HG02588 (cell line): ENCODE results near the gene NAA80.

Experiments used
- ATAC-seq: cut with Tn5 transposase; IDR thresholded peaks from one replicate; pipeline ENCODE4 v1.9.1; 2021; ENCODE audit warnings: mild to moderate bottlenecking, moderate library complexity; ENCODE audit not compliant: unreplicated experiment

The NAA80 gene

GRCh38 chr3:50330330-50330729 is 31.1 kb upstream of the NAA80 start:
- no peak for ATAC-seq

- peak; percentile 79 for ATAC-seq
Measured at GRCh38 chr3:50327943-50328691, 28.9 kb upstream of the NAA80 start, which contains the start of gene TUSC2. TSS of gene TUSC2 (minus strand) at chr3:50328223. CDS start at chr3:50328099, 124 bp downstream.

DNA sequence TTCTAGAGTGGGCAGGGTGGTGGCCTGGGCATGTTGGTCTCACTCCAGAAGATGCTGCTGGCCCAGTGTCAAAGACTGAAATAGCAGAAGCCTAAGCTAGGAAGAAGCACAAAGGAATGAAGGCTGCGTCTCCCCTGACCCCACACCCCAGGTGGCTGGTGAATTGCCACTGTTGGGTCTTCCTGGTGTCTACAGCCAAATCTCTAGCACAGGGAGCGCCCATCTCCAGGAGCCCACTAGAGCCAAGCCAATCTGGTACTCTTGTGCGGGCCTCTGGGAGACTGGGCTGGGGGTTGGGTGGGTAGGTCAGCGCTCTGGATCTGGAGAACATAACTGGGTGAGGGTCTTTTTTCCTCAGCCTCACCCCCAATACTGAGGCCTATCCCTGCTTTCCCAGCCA is 27.9 kb upstream of the NAA80 start:
- no peak for ATAC-seq

DNA sequence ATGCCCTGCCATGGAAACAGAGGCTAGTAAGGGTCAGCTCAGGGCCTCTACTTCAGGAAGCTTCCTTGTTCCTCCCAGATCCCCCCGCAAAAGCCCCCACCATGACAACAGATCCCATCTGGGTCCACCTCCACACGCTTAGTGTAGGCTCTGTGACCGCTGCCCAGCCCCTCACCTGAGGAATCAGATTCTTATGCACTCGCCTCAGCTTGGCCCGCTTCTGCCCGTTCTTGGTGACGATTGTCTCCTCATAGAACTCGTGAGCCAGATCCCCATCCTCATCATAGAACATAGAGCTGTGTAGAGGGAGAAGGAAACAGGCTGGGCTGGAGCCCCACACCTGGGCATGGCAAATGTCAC is 27.0 kb upstream of the NAA80 start:
- no peak for ATAC-seq

- no peak for ATAC-seq
Measured at GRCh38 chr3:50325497-50326181, 26.4 kb upstream of the NAA80 start.

DNA sequence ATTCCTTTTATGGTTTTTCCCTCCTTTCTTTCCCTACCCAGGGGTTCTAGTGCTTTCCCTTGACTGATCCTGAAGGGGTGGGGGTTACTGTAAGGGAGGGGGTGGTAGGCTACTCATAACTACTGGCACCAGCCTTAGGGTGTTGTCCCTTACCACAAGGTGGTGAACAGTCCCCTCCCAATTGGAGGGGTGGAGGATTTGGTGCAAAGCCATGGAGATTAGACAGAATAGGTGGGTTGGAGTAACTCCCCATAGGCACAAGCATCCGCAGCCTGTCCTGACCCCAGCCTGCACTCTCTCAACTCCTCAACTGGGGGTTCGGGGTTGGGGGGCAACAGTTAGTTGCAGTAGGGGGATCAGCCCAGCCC is 25.9 kb upstream of the NAA80 start:
- no peak for ATAC-seq

DNA sequence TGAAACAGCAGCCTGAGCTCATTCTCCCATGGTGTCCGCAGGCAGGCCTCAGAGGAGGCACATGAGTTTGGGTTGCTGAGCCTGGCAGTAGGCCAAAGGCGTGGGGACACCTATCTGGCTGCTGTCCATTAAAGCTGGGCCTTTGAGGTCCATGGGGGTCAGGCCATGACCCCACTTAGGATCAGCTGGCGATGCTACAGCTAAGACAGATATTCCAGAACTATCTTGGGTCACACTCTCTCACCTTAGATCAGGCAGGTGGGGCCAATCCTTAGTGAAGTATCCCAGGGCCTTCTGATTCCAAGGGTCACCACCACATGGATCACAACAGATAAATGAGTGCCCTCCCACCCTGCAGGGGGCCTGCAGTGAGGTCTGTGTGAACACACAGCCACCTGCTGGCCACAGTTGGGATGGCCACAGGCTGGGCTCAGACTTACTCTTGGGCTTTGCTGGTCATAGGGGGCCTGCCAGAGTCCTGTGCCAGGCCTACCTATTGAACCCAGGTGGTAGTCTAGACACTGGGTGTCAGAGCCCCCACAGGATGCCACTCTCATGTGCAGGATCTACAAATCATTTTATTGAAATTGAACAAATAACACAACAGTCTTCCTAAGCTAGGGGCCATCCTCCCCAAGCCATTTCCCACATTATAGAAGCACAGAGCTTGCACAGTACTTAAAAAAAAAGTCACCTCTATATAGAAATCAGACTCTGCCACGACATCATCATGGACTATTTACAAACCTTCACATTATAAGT is 25.3 kb upstream of the NAA80 start:
- no peak for ATAC-seq

DNA sequence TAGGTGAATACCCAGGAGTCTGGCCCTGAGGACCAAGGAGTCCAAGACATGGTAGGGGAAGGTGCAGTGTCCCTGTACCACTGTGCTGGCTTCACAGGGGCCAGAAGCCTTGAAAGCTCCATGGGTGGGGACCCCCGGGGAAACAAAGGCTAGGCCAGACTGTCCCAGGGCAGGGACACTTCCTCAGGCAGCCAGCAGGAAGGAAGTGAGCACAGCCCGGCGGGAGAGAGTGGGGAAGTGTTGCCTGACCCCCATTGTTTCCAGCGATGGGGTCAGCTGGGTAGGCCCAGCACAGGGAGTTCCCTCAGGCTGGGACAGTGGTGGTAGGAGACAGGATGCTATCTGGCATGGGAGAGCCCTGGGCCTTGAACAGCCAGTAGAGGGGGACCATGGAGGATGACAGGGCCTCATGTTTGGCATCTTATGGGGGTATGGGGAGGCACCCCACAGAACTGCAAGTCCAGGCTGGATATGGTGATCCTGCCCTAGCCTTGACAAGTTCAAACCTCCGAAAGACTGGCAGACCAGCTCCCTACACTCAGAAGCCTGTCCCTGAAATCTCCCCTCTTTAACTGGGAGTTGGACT is 24.5 kb upstream of the NAA80 start:
- ATAC-seq, result no peak

- ATAC-seq, result no peak
Measured at GRCh38 chr3:50323092-50323600, 23.9 kb upstream of the NAA80 start.

GRCh38 chr3:50322386-50323091 is 23.3 kb upstream of the NAA80 start, which contains the start of gene HYAL2:
TSS of gene HYAL2 (minus strand) at chr3:50322745. CDS start at chr3:50320489, 2,256 bp downstream.
- ATAC-seq, result no peak

DNA sequence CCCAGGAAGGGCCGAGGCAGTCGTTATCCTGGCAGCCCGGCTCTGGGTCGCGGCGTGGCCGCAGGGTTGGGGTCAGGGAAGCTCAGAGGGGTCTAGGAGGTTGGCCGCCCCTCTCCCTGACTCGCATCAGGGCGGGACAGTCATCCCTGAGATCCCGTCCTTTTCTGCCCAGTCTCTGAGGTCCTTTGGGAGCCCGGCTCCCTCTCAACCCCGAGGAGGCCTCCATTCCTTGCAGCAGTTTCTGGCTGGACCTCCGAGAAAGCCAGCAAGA is 22.8 kb upstream of the NAA80 start:
- ATAC-seq, result no peak

DNA sequence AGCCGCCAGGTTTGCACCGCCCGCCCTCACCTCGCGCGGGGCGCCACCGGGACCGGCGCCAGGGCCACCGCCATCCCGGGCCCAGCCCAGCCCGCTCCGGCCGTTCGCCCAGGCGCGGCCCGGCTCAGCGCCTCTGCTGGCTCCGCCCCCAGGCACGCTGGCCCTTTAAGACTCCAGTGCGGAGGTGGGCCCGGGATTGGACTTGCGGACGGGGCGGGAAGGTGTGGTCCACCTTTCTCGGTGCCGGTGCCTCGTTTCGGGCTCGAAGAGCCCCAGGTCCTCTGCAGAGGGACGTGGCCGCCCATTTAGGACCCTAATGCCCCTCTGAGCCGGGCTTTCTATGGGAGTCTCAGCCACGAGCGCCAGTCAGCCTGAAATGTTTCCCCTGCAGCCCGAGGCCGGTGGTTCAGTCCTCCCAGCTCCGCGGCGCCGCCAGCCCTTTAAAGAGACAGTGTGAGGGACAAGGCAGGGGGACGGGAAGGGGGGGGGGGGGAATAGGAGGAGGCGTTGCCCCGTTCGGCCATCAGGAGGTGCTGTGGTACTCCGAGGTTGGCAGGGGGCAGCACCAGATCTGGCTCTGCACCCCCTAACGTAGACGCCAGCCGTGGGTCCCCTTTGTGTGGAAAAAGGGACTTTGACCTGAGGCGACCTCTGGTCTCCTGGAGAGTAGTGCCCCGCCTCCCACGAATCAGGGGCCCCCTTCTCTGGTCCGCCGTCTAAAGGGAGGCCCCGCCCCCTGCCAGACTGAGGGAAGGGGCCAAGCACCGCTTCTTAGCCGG is 22.3 kb upstream of the NAA80 start:
- ATAC-seq, result peak; percentile 65

DNA sequence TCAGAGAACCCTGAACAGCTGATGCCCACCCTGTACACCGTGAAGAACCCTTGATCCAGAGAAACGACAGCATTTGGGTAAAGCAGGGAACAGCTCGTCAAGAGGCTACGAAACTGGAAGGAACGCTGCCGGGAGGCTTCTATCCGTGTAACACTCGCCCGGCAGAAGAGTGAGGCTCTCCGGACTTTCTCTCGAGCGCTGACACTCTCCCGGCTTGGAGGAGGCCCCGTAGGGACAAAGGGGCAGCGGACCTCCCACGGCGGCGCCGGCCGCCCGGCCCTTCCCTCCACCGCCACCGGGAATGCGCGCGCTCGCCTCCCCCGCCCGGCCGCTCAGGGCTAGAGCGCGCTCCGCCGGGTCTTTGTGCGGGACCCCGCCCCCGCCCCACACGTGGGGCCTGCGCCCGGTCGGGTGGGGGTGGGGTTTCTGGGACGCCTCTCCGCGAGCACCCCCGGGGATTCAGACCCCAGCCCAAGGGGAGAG is 21.7 kb upstream of the NAA80 start:
- ATAC-seq, result peak; percentile 52

DNA sequence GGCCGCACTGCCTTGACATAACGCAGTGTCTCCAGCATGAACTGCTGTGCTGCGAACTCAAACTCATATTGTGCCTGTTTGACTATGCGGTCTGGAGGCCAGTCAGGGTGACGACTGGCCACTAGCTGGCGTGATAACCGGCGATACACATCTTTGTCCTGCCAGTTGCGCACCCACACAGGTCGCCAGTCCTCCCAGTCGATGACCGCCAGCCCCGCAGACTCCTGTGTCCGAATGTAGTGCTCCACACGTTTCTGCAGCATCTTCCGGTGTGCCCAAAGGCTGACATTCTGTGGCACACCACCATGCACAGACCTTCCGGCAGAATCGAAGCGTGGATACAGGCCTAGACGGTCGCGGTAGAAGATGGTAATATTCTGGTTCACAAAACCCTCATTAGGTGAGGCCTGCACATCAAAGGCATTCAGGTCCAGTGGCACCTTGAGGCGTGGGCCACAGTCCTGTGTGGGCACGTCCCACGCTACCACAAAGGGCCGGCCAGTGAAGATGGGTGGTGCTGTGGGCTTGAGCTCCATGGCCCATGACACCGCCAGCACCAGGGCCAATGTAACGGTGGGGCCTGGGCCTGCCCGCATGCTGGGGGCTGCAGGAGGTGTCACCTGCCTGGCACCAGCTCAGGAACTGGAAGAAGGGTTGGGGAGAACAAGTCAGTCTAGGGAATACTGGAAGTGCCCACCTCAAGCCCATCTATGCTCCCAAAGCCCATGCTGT is 20.9 kb upstream of the NAA80 start:
- no peak for ATAC-seq

GRCh38 chr3:50319181-50319893 is 20.1 kb upstream of the NAA80 start:
- ATAC-seq, result no peak

GRCh38 chr3:50318615-50319014 is 19.4 kb upstream of the NAA80 start:
- no peak for ATAC-seq

DNA sequence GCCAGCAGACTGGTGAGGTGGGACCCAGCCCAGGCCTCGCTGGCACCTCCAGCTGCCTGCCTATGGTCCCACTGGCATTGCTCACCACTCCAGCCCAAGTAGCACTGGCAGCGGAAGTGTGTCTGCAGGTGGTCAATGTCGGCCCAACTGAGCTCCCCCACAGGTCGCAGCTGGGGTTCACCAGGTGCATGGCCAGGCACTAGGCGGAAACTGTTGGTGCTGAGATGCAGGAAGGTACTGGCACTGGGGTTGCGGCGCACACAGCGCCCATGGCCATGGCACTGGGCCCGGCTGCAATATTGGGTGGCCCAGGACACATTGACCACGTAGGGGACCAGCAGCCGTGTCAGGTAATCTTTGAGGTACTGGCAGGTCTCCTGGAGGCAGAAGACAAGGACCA is 19.0 kb upstream of the NAA80 start:
- no peak for ATAC-seq

- no peak for ATAC-seq
Measured at GRCh38 chr3:50317300-50317699, 18.1 kb upstream of the NAA80 start.
